ENCODE results near the gene DYNLT1. TPM values are rescaled to one million over a fixed set of nuclear protein-coding genes. Genes with fewer than 3 reads are reported as not detected.
"Not testable (repeated sequence)": the region's sequence is repeated elsewhere in the genome, so short reads cannot be mapped to it uniquely, and the experiment has no call there.

The DYNLT1 gene
- total RNA-seq, 1 donor from 2014 or later, result 32.4 TPM

DNA sequence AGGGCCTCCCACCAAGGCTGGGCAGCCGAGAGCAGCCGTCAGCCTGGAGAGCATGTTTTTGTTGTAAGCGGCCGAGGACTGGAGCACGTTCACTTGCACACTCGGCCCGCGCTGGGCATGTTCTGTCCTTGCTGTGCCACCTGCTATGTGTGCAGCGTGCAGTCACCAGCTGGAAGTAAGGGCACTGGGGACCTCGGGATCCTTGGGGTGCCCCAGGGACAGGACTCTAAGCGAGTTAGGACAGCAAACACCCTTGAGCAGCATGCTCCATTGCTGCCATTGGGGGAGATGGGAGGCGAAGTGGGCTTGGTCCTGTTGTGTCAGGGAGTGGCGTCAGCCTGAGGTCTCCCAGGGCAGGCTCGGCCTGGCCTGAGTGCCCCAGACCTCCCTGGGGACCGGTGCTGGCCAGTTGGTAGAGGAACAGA, 18.6 kb downstream of the DYNLT1 start:
- peaks cover 18 to 32% (median 24%) of the 10 kb centered on the region in 3 donors for H3K36me3 ChIP-seq (ENCODE audit: control insufficient read depth in 3 of 3, insufficient read depth in 3 of 3, low read length in 3 of 3)

GRCh38 chr6:158624684-158625682, 19.6 kb downstream of the DYNLT1 start:
- Histone ChIP-seq H3K36me3 (ENCODE audit: control insufficient read depth in 3 of 3, insufficient read depth in 3 of 3, low read length in 3 of 3) (peaks cover 18 to 32% (median 27%) of the 10 kb centered on the region in 3 donors), H3K27ac (ENCODE audit: low read depth, low read length) (no peak overlapping the region)

More for the DNA sequence above, 18.6 kb downstream of the DYNLT1 start:
- Histone ChIP-seq H3K9ac (ENCODE audit: low read depth in 1 of 3, low read length in 3 of 3) (no peak overlapping the region), H3K4me3 (ENCODE audit: low read length in 3 of 3) (no peak overlapping the region), H3K9me3 (ENCODE audit: control insufficient read depth in 3 of 3, low read length in 3 of 3) (no peaks in the 10 kb centered on the region), H3K27me3 (ENCODE audit: control insufficient read depth in 3 of 3, insufficient read depth in 3 of 3, low read length in 3 of 3) (no peaks in the 10 kb centered on the region), H3K4me1 (ENCODE audit: control insufficient read depth in 3 of 3, insufficient read depth in 3 of 3, low read length in 3 of 3) (peaks cover 15 to 27% (median 18%) of the 10 kb centered on the region in 3 donors), H3K27ac (ENCODE audit: low read depth, low read length) (no peak overlapping the region)

DNA sequence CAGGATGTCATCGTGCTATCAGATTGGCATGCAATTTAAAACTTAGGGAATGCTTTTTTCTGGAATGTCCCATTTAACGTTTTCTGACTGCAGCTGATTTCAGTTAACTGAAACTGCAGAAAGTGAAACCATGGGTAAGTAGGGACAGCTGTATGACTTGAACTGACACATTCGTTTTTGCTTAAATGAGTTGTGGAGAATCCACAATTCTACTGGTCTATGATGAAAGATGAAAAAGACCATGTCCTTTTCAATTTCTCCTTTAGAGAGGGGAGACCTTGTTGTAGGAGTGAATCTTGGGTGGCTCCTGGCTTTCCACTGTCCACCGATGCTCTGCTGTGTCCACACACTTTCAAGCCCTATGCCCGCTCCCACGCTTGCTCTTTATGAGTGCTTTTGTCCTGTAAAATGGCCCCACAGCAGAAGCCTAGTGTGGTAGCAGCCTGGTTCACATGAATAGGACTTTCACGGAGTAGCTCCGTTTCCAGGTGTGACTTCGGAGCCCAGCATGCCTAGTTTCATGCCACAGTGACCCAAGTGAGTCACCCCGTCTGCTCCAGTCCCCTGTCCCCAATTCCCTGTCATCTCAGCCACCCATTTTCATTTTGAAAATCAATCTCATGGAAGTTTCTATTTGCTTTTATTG, 21.9 kb downstream of the DYNLT1 start:
- H3K27ac ChIP-seq (ENCODE audit: low read depth, low read length), result no peak overlapping the region
- peaks cover 18 to 31% (median 28%) of the 10 kb centered on the region in 3 donors for H3K36me3 ChIP-seq (ENCODE audit: control insufficient read depth in 3 of 3, insufficient read depth in 3 of 3, low read length in 3 of 3)
- H3K4me1 ChIP-seq (ENCODE audit: control insufficient read depth in 3 of 3, insufficient read depth in 3 of 3, low read length in 3 of 3), result peaks cover 0 to 3% (median 0%) of the 10 kb centered on the region in 3 donors
- H3K27me3 ChIP-seq (ENCODE audit: control insufficient read depth in 3 of 3, insufficient read depth in 3 of 3, low read length in 3 of 3), result no peaks in the 10 kb centered on the region
- no peak overlapping the region for H3K4me3 ChIP-seq (ENCODE audit: low read length in 3 of 3)
- no peaks in the 10 kb centered on the region for H3K9me3 ChIP-seq (ENCODE audit: control insufficient read depth in 3 of 3, low read length in 3 of 3)
- no peak overlapping the region for H3K9ac ChIP-seq (ENCODE audit: low read depth in 1 of 3, low read length in 3 of 3)

More at GRCh38 chr6:158624684-158625682, 19.6 kb downstream of the DYNLT1 start:
- Histone ChIP-seq H3K4me3 (ENCODE audit: low read length in 3 of 3) (no peak overlapping the region), H3K9ac (ENCODE audit: low read depth in 1 of 3, low read length in 3 of 3) (no peak overlapping the region), H3K4me1 (ENCODE audit: control insufficient read depth in 3 of 3, insufficient read depth in 3 of 3, low read length in 3 of 3) (peaks cover 14 to 25% (median 17%) of the 10 kb centered on the region in 3 donors), H3K27me3 (ENCODE audit: control insufficient read depth in 3 of 3, insufficient read depth in 3 of 3, low read length in 3 of 3) (no peaks in the 10 kb centered on the region), H3K9me3 (ENCODE audit: control insufficient read depth in 3 of 3, low read length in 3 of 3) (no peaks in the 10 kb centered on the region)

- Histone ChIP-seq H3K9ac (ENCODE audit: low read depth in 1 of 3, low read length in 3 of 3) (no peak overlapping the region), H3K27ac (ENCODE audit: low read depth, low read length) (no peak overlapping the region), H3K27me3 (ENCODE audit: control insufficient read depth in 3 of 3, insufficient read depth in 3 of 3, low read length in 3 of 3) (no peaks in the 10 kb centered on the region), H3K4me3 (ENCODE audit: low read length in 3 of 3) (no peak overlapping the region), H3K4me1 (ENCODE audit: control insufficient read depth in 3 of 3, insufficient read depth in 3 of 3, low read length in 3 of 3) (no peaks in the 10 kb centered on the region), H3K36me3 (ENCODE audit: control insufficient read depth in 3 of 3, insufficient read depth in 3 of 3, low read length in 3 of 3) (peaks cover 12 to 23% (median 23%) of the 10 kb centered on the region in 3 donors), H3K9me3 (ENCODE audit: control insufficient read depth in 3 of 3, low read length in 3 of 3) (no peaks in the 10 kb centered on the region)
These were observed 22.6 kb downstream of the DYNLT1 start for GRCh38 chr6:158621694-158622544.

DNA sequence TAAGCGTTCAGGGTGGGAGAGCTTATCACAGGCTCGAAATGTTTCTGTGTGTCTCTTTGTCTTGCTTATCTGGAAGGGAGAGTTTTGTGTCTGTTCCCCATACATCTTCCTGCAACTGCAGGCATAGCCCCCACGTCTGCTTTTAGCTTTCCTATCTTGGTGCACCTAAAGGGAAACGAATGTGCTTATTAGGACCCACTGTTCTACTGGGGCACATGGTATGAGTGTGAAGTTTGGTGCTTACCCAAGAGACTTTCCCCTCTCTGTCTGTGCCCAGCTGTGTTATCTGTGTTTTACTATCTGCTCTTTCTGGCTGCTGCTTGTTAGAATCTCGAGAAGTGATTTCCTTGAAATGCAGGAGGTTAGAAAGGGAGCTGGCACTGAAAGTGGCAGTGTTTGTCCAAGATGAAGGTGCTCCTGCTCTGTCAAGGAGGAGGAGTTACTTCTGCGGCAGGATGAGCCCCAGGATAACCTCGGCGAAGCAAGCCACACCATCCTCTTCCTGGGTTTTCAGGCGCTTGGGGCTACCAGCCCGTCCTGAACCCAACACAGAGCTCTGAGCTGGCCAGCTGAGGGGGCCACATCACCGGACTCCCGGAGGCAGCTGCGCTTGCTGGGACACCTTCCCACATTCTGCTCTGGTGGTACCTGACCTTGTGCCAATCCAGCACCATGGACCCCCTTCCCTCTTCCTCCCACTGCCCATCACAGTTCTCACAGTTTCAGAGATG, 23.4 kb downstream of the DYNLT1 start:
- no peaks in the 10 kb centered on the region for H3K9me3 ChIP-seq (ENCODE audit: control insufficient read depth in 3 of 3, low read length in 3 of 3)
- H3K9ac ChIP-seq (ENCODE audit: low read depth in 1 of 3, low read length in 3 of 3), result no peak overlapping the region
- H3K27ac ChIP-seq (ENCODE audit: low read depth, low read length), result no peak overlapping the region
- peaks cover 7 to 16% (median 15%) of the 10 kb centered on the region in 3 donors for H3K36me3 ChIP-seq (ENCODE audit: control insufficient read depth in 3 of 3, insufficient read depth in 3 of 3, low read length in 3 of 3)
- no peaks in the 10 kb centered on the region for H3K27me3 ChIP-seq (ENCODE audit: control insufficient read depth in 3 of 3, insufficient read depth in 3 of 3, low read length in 3 of 3)
- H3K4me3 ChIP-seq (ENCODE audit: low read length in 3 of 3), result no peak overlapping the region
- H3K4me1 ChIP-seq (ENCODE audit: control insufficient read depth in 3 of 3, insufficient read depth in 3 of 3, low read length in 3 of 3), result no peaks in the 10 kb centered on the region

DNA sequence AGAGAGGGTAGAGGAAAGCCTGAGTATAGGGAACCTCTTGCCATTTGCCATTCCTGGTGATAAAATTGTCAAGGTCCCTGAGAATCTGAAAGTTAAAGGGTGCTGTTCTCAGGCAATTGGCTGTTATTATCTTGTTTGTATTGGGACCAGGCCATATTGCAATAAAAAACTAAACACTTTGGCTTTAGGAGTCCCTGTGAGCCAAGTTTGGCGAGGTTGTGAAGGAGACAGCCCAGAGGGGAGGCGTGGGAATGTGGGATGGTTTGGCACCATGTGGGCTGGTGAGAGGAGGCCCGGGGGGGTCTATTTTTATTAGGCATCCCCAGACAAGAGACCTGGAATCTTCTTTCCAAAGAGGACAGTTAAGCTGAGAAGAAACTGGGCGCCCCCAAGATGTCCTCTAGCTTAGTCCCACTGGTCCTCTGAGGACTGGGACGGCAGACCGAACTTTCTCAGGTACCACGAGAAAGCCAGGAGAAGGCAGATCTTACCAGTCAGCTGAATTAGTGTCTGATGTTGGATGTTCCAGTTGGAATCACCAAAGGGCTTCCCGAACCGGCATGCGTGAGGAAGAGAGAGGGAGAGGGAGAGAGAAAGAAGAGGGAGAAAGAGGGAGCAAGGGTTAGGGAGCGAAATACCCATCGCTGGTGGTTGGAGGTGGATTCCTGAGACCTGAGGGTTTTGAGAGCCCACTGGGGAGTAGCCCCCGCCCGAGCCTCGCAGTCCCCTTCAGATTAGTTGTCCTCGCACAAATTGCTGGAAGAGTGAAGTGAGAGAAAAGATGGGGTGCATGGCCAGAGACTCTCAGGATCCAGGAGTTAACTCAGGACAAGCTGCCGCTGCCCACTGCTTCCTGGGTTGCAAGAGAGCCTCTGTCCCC, 24.4 kb downstream of the DYNLT1 start:
- no peak overlapping the region for H3K4me3 ChIP-seq (ENCODE audit: low read length in 3 of 3)
- H3K4me1 ChIP-seq (ENCODE audit: control insufficient read depth in 3 of 3, insufficient read depth in 3 of 3, low read length in 3 of 3), result no peaks in the 10 kb centered on the region
- H3K36me3 ChIP-seq (ENCODE audit: control insufficient read depth in 3 of 3, insufficient read depth in 3 of 3, low read length in 3 of 3), result peaks cover 7 to 11% (median 8%) of the 10 kb centered on the region in 3 donors
- no peaks in the 10 kb centered on the region for H3K9me3 ChIP-seq (ENCODE audit: control insufficient read depth in 3 of 3, low read length in 3 of 3)
- H3K27me3 ChIP-seq (ENCODE audit: control insufficient read depth in 3 of 3, insufficient read depth in 3 of 3, low read length in 3 of 3), result no peaks in the 10 kb centered on the region
- H3K9ac ChIP-seq (ENCODE audit: low read depth in 1 of 3, low read length in 3 of 3), result no peak overlapping the region
- no peak overlapping the region for H3K27ac ChIP-seq (ENCODE audit: low read depth, low read length)

- H3K9ac ChIP-seq (ENCODE audit: low read depth in 1 of 3, low read length in 3 of 3); H3K9me3 ChIP-seq (ENCODE audit: control insufficient read depth in 3 of 3, low read length in 3 of 3); H3K27me3 ChIP-seq (ENCODE audit: control insufficient read depth in 3 of 3, insufficient read depth in 3 of 3, low read length in 3 of 3); H3K4me3 ChIP-seq (ENCODE audit: low read length in 3 of 3); H3K4me1 ChIP-seq (ENCODE audit: control insufficient read depth in 3 of 3, insufficient read depth in 3 of 3, low read length in 3 of 3); H3K27ac ChIP-seq (ENCODE audit: low read depth, low read length): not testable (repeated sequence)
- H3K36me3 ChIP-seq (ENCODE audit: control insufficient read depth in 3 of 3, insufficient read depth in 3 of 3, low read length in 3 of 3), result peaks cover 4 to 11% (median 5%) of the 10 kb centered on the region in 3 donors
These were observed 26.3 kb downstream of the DYNLT1 start for GRCh38 chr6:158618289-158618688.

GRCh38 chr6:158614606-158615005, 29.9 kb downstream of the DYNLT1 start:
- H3K27me3 ChIP-seq (ENCODE audit: control insufficient read depth in 3 of 3, insufficient read depth in 3 of 3, low read length in 3 of 3); H3K4me1 ChIP-seq (ENCODE audit: control insufficient read depth in 3 of 3, insufficient read depth in 3 of 3, low read length in 3 of 3); H3K9ac ChIP-seq (ENCODE audit: low read depth in 1 of 3, low read length in 3 of 3); H3K27ac ChIP-seq (ENCODE audit: low read depth, low read length); H3K9me3 ChIP-seq (ENCODE audit: control insufficient read depth in 3 of 3, low read length in 3 of 3); H3K4me3 ChIP-seq (ENCODE audit: low read length in 3 of 3): not testable (repeated sequence)
- H3K36me3 ChIP-seq (ENCODE audit: control insufficient read depth in 3 of 3, insufficient read depth in 3 of 3, low read length in 3 of 3), result peaks cover 12 to 16% (median 16%) of the 10 kb centered on the region in 3 donors
